NCI-H187 treated with DMSO at 0.1 percent for 48 hours (cell line): ENCODE measurements around the gene OCA2.

Source experiments
- DNase-seq: peaks from one replicate; lab custom pipeline; 2025; lab: John Stamatoyannopoulos, UW

Gene OCA2

DNA sequence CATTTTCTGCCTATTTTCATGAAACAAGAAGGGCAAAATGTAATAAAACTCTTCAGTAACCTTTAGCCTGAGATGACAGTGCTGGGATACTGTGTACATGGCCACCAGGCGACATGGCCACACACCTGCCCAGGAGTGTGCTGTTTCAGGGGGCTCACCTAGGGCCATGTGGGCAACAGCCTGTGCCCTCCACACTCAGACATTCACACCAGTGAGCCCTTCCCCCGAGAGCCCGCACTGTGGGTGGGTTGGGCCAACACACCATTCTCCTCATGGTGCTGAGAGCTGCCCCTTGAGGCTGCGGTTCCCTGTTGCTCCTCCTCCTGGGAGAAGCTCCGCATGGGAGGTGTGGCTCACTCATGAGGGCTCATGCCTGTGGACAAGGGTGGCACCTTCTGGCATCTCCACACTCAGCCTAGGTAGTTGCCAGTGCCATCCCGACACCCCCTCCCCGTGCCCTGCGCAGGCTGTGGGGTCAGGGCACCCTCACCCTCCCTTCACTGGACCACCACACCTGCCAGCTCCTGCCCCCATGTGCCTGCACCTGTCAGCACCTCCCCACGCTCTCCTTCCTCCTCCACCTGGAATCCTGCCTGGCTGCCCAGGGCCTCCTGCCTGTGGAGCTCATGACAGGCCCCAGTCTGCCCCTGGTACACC lies 19.7 kb downstream of the OCA2 start:
- DNase-seq: no peak

DNA sequence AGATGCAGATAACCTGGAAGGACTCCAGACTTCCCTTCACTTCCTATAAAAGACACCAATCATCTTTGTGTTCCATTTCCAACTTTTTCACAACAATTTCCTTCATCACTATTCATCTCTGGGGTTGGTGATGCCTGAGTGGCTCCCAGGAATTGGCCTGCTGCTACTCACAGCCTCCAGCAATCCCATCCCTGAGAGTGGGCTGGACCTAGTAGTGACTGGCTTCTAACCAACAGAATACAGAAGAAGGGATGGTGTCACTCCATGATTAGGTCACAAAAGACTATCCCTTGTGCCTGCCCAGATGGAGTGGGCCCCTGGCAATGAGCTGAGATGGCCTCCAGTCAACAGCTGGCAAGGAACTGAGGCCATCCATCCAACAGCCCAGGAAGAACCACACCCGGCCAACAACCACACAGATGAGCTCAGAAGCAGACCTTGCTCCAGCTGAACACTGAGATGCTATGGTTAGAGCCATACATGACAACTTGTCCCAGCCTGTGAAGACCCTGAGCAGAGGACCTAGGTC lies 20.9 kb downstream of the OCA2 start:
- no peak for DNase-seq

DNA sequence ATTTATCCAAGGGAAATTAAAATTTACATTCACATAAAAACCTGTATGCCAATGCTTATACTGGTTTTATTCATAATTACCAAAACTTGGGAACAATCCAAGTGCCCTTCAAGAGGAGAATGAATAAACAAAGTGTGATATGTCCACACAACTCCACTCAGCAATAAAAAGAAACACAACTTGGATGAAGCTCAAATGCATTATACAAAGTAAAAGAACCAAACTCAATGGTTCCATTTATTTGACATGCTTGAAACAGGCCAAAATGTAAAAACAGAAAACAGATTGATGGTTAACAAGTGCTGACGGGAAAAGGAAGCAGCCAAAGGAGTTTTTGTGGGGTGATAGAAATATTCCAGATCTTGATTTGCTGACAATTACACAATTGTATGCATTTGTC lies 23.5 kb downstream of the OCA2 start:
- DNase-seq: no peak

DNA sequence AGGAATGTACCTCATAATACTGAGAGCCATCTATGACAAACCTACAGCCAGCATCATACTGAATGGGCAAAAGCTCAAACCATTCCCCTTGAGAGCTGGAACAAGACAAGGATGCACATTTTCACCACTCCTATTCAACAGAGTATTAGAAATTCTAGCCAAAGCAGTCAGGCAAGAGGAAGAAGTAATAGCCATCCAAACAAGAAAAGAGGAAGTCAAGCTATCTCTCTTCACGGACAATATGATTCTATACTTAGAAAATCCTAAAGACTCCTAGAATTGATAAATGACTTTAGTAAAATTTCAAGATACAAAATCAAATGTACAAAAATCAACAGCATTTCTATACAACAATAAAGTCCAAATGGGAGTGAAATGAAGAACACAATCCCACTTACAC lies 30.2 kb downstream of the OCA2 start:
- DNase-seq: no peak

DNA sequence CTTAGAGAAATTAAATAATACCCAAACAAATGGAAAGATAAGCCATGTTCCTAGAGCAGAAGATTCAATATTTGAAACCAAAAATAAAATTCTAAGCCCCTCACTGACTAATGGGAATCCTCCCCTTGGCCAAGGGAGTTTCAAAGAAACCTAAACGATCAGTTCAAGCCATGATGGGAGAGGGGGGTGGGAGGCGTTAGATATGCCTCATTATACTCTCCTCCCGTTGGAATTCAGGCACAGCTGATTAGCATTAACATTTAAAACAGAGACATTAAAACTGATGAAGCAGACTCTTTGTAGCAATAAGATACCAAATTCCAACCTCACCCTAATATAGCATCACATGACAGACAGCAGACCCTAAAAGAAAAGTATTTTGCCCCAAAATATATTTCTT lies 32.9 kb downstream of the OCA2 start:
- no peak for DNase-seq

DNA sequence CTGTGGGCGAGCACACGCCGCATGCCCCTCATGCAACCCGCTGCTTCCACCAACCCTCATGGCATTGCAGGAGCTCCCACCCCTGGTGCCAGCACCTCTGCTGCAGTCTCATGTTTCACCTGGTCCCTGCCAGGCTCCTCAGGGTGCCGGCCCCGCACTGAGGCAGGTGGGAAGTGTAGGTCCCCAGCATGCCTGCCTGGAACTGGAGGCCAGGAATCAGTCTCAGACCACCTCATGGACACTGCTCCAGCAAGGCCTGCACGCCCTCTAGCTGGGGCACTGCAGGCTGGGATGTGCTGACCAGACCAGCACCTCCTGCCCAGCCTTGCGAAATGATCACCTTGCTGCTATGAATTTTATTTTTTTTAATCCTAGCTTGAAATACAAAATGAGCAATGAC lies 39.1 kb downstream of the OCA2 start:
- DNase-seq: no peak

DNA sequence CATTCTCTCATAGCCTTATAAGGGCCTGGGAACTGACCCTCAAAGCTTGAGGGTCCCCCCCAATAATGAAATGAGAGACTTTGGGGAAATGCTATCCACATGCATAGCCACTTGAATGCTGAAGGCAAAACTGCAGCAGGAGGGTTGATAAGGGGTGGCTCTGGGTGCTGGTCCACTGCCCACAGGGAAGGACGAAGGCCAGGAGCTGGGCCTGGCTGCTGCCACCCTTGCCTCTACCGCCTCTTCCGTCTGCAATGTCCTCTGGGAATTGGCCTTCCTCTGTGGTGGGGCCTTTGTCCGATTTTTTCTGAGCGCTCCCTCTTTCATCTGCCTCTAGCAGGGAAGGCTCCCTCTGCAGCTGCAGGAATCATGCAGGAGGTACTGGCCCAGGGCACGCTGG lies 41.0 kb downstream of the OCA2 start:
- no peak for DNase-seq

DNA sequence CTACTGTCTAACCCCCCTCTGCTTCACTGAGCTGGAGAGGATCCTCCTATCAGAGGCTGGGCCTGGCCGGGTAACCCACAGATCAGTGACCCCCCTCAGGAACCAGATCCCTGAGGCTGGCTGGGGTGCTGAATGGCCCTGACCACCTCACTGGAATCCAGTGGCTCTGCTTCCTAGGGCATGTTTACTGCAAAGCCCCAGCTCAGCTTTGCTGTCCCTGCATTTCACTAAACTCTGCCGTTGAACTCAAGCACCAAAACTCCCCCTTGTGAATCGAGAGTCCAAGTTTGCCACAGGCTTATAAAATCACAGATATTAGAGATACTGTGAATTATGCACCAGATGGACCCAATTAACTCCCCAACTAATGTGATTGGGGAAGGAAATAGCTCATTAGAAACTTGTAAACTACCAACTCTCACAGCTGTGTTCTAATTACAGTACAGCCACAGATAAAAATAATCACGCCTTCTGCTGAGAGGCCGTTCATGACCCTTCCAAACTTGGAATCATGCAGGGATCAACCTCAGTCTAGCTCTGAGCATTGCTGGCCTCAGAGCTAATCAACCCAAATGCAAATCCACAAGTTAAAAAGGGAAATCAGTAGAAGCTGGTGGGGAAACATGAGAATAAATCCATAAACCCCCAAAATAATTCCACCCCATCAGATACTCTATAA lies 47.0 kb downstream of the OCA2 start:
- DNase-seq: no peak

DNA sequence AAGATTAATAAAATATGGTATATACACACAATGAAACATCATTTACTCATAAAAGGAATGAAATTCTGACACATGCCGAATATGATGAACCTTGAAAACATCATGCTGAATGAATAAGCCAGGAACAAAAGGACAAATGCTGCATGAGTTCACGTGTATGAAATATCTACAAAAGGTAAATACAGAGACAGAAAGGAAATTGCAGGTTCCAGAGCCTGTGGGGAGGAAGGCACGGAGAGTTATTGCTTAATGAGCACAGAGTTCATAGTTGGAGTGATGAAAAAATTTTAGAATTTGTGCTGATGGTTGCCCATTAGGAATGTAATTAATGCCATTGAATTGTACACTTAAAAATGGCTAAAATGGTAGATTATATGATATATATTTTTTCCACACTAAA lies 49.5 kb downstream of the OCA2 start:
- no peak for DNase-seq

DNA sequence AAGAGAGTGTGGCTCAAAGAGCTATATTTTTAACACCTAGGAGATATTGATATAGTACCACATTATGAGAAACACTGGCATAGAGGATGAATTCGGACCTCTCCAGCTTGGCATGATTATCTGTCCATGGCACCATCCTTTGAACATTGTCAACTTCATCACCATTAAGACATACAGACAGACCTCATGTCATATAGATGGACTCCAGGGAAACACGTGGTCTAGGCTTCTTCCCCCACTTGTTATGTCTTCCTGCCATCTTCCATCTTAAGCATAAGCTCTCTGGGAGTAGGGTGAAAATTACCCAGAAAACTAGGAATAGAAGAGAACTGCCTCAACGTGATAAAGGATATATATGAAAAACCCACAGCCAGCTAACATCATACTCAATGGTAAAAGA lies 51.8 kb downstream of the OCA2 start:
- DNase-seq: no peak

DNA sequence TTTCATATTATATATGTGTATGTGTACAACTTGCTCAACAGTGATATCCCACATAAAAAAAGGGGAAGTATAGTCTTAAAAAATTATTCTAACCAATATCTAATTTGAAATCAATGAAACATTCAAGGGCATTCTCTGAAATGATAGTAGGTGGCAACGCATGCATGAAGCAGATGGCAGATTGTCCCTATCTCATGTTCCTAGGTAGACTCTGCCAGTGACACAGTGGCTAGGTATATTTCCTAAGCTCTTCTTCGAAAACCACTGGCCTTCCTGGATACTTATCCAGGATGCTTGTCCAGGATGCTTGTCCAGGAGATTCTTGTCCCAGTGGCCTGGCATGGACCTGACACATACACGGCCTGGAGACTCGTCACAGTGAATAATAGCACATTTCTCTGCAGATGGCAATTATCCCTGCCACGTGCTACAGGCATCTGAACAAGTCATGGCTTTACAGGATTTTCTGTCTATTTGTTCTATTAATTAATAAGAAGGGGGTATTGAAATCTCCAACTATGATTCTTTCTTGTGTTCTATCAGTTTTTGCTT lies 54.9 kb downstream of the OCA2 start:
- DNase-seq: no peak

DNA sequence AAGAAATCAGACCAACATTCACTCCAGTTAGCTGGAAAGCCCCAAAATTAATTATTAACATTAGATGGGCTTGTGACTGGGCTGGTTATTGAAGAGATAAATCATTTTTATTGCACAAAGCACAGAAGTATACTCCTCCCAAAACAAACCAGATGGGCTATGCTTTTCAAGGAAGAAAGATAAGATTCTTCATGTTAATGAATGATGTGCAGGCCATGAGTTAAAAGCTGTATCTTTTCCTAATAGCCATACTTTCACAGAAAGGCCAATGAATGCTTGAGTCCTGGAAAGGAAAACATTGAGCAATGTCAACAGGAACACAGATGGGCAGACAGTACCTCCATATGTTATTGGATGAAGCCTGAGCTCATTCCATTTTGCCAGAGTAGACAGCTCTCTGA lies 55.4 kb downstream of the OCA2 start:
- DNase-seq: no peak

DNA sequence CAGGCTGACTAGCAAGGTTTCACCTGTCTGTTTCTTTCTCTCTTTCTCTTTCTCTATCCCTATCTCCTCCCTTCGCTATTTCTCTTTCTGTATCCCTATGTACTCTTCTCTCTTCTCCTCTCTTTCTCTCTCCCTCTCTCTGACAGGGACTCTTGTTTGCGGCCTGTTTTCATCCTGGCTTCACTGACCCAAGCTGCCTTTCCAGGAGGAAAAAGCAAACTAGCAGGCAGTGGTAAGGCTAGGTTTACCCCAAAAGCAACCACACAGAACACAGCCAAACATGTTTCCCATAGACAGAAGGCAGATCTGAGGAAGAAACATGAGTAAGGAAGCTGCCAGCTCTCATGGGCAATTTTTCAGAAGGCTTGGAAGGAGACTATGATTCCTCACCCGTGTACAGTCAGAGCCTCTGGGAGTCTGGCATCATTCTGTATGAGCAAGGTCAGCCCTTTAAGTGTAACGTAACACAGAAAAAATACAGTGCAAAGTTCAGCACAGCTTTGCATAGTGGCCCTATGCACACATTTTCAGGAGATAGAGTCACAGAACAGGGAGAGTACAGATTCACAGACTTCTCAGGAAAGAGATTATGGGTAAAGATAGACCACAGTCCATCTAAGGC lies 61.0 kb downstream of the OCA2 start:
- DNase-seq: no peak

DNA sequence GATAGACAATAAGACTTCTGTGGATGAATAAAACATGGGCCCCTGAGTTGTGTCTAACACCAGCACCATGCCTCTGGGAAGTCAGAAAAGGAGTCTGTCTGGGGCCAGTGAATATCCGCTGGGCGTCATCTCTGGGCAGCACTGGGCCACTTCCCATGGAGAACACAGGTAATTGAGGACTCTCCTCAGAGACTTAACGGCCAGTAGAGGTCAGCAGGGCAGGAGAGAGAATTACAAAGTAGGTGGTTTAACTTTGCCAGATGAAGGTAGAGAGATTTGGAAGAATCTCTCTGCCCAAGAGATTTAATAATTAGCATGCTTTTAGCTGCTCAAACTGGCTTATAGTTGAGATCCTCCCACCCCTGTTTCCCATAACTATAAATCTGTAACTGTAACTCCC lies 65.7 kb downstream of the OCA2 start:
- DNase-seq: no peak

DNA sequence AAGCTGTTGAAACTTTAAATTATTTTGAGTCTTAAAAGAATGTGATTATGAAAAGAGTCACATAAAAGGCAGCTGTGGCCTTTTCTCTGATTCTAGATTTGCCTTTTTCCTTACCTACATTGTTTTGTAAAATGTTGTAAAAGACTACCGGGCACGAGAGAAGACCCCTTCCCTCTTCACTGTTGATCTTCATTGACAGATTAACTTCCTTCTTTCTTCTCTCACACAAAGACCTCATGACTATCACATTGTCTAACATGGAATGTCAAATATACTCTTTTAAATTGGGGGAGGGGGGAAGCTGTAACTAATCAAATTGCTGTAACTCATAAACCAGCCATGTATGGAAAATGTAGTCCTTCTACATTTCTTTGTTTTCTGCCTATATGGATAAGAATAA lies 68.3 kb downstream of the OCA2 start:
- DNase-seq: no peak

DNA sequence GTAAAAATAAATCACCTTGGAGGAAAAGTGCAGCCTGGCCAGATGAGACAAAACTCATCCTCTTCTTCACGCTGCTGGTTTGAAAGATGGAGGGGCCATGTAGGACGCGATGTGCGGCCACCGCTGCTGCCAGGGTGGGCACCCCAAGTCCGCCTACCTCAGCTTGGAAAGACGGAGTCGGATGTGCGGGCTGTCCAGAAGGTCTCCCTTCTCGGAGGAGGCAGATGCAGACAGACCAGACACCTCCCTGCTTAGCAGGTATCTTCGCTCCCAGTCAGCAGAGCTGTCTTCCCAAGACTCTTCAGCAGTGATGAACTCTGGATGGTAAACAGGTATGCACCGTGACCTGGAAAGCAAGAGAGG lies 71.4 kb downstream of the OCA2 start:
- DNase-seq: no peak

DNA sequence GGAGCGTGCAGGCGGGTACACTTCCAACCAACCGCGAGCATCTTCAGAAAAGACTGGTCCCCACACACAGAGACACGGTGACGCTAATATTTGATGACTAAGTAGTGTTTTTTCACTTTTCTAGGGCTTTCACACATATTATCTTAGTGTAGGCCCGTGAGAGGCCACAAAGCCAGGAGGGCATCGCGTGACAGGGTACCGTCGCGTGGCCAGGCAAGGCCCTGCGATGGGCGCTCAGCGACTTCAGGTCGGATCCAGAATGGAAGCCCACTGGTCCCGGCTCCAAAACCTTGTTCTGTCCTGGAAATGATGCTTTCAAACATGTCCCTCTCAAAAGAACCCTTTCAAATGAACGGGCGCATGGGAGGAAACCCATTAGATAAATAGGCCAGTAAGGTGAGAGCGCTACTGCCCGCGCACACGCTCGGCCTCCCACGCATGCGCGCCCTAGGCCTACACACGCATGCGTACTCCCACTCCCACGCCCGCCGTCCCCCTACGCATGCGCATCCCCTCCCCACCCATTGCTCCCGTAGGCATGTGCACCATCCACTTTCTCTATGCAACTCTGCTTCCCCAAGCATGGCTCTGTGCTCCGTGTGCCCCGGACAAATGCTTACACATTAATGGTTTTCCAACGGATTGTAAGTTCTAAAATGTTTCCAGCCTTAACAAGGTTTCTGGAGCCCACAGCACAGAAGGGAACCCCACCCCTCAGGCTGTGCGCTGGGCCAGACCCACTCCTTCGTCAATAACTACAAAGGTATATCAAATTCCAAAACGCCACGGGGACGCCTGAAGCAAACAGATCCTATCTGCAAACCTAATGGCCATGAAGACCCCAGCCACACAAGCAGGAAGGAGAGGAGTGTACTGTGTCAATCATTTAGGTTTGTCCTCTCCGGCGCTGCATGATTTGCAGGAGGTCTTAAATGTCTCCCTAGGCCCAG lies 72.1 kb downstream of the OCA2 start:
- DNase-seq: no peak

DNA sequence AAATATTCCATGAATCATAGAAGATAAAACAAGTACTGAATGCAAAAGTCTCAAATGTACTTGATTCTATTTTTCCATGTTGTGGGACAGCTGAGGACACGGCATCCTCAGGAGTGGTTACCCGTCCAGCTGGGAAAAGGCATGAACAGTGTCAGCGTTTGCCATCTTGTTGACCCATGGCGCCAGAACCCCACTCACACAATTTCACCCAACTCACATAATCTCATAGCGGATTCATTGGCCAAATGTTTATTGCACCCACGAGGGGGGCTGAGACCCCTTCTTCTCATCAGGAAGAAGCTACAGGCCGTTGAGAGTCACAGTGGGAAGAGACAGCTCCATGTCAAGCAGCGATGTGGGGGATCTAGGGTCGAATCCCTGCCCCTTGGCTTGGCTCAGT lies 72.9 kb downstream of the OCA2 start:
- DNase-seq: no peak

DNA sequence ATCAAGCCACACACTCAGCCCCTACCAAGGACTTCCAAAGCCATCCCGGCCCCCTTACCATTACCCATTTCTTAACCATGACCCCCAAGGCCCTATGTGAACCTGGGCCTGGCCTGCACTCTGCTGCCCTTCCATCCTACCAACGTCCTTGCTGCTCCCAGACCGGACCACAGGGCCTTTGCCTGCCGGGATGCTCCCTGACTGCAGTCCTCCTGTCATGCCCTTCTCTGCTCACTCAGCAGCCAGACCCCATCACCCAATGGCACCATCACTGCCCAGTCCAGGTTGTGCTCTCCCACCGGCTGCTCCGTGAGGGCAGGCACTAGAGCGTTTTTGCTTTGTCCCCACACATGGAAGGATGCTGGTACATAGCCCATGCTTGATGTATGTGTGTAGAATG lies 73.7 kb downstream of the OCA2 start:
- no peak for DNase-seq

DNA sequence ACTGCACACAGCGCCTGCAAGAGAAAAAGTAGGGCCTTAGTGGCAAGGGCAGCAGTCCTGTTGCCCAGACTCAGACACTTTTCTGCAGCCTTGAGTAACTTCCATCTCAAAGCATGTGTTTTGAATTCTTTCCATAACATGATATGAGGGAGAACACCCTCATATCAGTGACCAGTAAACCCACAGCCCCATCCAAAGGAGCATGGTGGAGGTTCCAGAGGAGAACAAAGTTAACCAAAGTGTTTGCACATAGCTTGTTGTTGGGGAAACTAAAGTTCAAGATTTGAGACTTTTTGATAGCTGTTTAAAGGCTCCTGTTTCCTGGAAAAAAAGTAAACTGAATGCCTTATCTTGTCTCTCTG lies 74.2 kb downstream of the OCA2 start:
- no peak for DNase-seq

DNA sequence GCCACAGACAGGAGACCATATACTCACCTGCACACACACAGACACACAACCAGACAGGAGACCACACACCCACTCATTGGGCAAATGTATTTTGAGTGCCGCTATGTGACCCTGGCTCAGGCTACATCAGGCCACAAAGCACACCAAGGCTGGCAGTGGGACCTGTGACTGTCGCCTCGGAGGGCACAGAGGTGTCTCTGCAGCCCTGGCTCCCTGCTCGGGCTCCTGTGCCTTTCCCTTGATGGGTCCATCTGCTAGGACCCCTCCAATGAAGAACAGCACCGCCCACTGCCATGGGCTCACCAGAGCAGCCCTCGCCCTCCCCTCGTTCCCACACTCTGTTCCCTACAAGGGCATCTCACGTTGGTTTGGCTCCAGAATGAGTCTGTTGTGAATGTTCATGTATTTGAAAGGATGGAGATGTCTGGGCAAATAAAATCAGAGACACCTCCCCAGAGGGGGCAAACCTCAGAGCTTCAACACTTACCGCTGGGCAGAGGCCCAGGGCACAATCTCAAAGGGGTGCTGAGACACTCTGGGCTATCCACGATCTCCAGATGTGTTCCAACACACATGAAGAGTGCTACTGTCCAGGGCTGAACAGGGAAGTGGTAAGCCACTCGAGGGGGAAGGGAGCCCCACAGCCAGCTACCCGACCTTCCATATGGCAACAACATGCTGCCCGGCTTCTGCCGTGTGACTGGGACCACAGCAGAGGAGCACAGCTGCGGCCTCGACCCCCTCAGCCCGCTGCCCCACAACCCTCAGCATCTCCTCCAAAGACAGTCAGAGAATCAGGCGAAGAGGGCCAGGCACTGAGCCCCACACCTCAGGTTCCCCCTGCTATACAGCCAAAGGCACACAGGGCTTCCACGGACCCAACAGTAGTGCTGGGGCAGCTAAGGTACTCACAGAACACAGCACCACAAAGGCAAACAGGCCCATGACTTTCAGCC lies 74.9 kb downstream of the OCA2 start:
- DNase-seq: no peak
